Measurements from ENCODE around the gene EXTL1.
"Not testable (repeated sequence)": the region's sequence is repeated elsewhere in the genome, so short reads cannot be mapped to it uniquely, and the experiment has no call there.

Gene EXTL1, protein sequence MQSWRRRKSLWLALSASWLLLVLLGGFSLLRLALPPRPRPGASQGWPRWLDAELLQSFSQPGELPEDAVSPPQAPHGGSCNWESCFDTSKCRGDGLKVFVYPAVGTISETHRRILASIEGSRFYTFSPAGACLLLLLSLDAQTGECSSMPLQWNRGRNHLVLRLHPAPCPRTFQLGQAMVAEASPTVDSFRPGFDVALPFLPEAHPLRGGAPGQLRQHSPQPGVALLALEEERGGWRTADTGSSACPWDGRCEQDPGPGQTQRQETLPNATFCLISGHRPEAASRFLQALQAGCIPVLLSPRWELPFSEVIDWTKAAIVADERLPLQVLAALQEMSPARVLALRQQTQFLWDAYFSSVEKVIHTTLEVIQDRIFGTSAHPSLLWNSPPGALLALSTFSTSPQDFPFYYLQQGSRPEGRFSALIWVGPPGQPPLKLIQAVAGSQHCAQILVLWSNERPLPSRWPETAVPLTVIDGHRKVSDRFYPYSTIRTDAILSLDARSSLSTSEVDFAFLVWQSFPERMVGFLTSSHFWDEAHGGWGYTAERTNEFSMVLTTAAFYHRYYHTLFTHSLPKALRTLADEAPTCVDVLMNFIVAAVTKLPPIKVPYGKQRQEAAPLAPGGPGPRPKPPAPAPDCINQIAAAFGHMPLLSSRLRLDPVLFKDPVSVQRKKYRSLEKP

DNA sequence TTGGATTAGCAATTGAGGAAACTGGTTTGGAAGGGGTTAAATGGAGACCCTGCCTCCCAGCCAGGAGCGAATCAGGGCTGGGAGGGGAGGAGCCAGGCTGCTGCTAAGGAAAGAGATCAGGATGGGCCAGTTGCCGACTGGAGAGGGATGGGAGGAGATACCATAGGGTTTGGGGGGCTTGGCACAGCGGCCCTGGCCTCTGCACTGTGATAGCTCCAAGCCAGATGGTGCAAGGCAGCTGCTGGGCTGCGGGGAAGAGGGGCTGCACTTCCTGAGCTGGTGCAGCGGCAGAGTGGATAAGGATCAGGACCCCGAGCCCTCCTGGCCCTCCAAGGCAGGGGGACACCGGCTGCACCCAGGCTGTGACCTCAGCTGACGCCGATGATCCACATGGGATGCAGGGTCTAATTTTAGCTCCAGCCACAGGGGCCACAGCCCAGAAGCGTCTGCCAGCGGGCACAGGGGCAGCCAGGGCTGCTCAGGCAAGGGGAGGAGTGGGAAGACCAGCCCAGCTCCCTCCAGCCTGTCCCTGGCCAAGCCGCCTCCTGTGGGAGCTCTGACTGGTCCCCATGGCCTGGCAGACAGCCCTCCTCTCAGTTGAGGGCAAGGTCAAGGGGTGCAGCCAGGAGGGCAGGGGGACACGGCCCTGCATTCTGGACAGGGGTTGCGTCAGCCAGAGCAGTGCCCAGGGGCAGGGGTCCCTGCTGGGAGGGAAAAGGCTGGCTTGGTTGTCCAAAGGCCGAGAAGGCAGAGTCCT is at the start of gene EXTL1:
Gene EXTL1, plus strand, starts transcription at position 129 of the 757 bp plus-strand sequence. CDS start 872 bp downstream, outside the sequence.
- DNase-seq, result no peak

DNA sequence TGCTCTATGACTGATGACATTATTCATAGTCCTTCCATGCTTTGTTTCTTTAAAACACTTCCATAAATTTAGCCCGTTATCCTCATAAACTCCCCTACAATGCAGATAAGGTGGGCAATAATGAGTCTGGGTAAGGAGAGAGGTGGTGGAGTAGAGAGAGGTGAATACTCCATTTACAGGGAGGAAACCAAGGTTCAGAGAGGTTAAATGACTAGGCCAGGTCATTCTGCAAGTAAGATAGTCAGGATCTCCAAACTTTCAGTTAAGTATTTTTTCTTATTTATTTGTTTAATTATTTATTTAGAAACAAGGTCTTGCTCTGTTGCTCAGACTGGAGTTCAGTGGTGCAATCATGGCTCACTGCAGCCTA is 49.8 kb upstream of the EXTL1 start:
- no peak for DNase-seq

DNA sequence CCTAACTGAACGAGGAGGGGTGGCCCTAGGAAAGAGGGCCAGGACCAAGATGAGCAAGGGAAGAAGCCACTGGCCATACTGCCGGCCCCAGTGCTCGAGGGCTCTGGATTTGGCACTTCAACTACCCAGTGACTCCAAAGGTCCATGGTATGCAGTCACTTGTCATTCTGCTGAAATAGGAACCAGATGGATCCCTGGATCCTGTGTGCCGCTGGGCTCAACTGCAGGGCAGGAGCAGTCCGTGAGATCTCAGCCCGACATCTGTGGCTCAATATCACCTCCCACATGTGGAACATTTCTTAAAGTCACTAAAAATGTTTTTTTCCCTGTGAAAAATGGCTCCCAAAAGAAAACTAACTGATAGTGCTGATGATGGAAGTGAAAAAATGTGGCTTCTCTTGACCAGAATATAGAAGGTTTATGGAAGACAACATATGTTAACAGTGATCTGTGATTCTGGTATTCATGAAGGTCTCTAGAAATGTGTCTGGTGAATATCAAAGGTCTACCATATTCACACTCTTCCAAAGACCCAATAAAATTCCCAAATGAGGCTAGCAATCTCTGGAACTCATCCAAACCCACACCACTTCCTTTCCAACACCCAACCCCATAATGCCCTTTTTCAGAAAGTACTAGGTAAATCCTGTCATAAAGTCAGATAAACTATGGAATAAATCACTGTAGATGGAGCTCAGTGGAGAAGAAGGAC is 47.8 kb upstream of the EXTL1 start:
- DNase-seq, result no peak

DNA sequence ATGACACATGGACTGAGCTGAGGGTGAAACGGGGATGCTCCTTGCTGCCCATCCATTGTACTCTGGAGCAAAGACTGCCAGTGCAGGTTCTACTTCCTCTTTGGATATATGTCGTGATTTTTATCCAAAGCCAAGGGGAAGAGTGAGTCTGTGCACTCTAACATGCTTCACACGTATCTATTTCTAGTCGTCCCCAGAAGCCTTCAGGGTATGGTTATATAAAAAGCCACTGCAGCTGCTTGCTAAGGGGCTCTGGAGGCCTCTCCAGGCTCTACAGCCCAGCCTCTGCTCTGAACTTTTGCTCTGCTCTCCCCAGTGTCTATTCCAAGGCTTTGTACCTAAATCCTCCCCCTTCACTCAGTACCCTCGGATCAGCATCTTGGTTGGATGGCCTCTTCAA is 43.8 kb upstream of the EXTL1 start:
- no peak for DNase-seq

DNA sequence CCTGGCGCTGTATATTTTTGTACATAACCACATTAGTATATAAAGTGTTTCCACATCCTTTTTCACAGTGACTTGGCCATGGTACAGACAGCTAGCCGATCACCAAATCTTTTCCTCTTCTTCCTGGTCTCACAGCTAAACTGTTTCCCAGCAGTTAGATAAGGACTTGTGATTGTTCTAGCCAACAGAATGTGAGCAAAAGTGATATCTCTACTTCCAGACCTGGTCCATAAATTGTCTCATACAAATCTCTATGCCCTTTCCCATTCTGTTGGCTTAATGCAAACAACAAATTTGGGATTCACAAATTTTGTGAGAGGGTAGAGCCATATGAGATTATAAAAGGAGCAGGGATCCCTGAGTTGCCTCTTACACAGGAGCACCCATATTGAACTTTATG is 43.2 kb upstream of the EXTL1 start:
- no peak for DNase-seq

DNA sequence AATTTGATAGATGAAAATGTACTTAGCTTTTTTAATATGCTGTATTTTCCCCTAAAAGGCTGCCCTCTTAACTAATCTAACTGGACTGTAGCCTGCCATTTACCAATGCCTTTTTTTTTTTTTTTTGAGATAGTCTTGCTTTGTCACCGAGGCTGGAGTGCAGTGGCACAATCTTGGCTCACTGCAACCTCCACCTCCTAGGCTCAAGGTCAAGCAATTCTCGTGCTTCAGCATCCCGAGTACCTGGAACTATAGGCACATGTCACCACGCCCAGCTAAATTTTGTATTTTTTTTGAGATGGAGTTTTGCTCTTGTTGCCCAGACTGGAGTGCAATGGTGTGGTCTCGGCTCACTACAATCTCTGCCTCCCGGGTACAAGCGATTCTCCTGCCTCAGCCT is 42.4 kb upstream of the EXTL1 start:
- no peak for DNase-seq

DNA sequence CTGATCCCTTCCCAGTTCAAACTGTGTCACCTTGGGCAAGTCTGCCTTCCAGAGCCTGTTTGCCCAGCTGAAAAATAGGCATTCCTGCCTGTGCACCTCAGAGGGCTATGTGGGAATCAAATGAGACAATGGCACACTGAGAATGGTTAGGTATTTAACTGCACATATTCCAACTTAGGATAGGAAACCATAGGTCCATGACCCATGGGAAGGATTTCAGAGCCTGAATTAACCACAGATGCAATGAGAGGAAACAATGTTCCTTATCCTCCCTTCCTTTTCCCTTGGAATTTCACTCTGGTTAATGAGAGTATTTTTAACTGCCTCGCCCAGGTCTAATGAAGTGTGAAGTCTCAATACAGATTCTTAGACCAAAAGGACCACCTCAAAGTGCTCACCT is 36.4 kb upstream of the EXTL1 start:
- DNase-seq, result no peak

DNA sequence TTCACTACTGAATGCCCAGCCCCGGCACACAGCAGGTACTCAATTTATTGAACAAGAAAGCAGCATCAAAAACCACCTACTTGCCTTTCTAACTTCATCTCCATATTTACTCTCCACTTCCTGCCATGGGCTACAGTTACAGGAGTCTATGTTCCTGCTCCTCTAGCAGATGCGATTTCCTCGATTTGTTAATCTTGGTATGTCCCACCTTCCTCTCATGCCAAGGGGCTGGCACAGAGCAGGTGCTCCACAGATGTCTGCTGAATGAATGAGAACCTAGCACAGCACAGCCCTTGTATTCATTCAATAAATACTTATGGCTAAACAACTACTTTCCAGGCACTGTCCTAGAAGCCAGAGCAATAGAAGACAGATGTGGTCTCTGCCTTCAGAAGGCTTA is 35.9 kb upstream of the EXTL1 start:
- DNase-seq, result no peak

DNA sequence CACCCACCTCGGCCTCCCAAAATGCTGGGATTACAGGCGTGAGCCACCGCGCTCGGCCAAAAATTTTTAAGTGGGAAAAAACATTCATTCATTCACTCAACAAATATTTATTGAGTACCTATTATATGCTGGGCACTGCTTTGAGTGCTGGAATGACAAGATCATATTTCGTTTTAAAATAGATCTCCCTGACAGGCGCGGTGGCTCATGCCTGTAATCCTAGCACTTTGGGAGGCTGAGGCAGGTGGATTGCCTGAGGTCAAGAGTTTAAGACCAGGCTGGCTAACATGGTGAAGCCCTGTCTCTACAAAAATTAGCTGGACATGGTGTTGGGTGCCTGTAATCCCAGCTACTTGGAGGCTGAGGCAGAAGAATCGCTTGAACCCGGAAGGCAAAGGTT is 34.8 kb upstream of the EXTL1 start:
- not testable (repeated sequence) for DNase-seq

DNA sequence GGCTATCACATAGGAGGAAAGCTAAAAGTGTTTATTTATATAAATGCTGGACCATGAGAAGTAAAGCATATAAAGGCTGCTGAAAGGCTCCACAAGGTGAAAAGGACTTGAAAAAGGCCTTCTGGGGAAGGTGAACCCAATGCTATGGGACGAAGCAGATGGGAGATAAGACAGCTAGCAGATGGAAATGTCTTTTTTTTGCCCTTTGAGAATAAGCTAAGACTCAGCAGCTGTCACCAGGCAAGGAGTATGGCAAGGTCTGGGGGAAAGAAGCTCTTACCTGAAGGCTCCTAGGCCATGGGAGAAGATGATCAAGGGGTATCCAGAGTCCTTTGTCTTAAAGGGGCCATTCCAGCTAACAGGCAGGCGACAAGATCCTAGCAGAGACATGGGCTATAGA is 33.6 kb upstream of the EXTL1 start:
- DNase-seq, result no peak

DNA sequence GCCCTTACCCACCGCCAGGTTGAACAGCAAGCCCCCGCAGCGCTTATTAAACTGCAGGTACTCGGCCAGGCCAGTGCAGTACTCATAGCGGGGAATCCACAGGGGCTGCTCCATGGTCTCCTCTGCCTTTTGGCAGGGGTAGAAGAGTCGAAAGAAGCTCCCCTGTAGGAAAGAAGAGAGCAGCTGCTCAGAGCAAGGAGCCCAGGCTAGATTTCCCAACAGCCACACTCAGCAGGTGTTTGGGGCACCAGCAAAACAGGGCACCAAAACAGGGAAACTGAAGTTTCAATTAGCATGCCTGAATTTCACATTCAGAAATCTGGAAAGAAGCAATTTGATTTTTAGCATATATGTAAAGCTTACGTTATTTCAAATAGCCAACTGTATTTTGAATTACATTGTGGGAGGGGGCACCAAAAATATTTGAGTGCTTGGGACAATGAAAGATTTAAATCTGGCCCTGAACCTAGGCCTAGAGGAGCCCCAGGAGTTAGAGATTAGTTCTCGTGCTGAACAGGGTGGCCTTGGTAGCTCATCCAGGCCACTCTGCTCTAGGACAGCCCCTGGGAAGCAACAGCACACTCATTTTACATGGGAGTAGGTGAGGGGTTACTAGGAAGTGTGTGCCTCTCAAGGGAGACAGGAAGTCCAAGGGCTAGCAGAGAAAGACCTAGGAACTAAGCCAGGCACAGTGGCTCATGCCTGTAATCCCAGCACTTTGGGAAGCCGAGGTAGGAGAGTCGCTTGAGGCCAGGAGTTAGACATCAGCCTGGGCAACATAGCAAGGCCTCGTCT is 31.9 kb upstream of the EXTL1 start:
- no peak for DNase-seq

DNA sequence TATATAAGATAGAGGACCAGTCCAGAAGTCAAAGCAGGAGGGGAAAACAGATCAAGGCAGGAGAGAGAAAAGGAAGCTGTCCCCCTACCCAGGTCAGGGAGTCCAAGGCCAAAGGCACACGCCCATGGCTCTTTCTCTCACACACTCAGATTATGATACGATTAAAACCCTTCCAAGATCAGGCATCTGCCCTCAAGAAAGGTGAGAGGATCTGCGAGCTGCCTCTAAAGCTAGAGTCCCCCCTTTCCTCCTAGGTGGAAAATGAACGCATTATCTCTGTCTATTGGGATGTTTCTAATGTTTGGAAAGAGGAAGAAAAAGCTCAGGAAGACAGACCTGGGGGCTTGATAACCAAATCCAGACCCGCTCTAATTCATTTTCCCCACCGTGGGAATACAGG is 31.3 kb upstream of the EXTL1 start:
- DNase-seq, result no peak

DNA sequence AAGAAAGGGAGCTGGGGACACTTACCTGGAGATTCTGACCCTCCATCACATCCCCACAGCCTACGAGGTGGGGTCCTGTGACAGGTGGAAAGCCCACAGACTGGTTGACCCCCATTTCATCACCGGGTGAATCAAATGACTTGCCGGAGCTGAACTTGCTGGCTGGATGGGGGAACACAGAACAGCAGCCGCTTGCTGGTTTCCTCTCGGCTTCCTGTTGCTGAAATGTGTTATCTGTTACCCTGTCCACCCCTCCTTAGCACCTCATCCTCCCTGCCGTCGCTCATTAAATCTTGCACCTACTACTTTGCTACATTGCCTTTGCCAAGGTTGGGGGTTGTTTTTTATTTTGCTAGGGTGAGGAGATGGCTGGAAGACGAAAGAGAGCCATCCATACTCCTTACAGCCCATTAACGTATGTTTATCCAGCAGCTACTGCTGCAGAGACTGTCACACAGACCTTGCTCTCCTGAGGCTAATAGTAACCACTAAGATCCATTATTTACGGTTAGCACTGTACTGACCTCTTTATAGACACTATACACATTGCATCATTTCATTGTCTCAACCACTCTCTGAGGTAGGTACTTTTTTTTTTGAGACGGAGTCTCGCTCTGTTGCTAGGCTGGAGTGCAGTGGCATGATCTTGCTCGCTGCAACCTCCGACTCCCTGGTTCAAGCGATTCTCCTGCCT is 30.7 kb upstream of the EXTL1 start:
- no peak for DNase-seq

DNA sequence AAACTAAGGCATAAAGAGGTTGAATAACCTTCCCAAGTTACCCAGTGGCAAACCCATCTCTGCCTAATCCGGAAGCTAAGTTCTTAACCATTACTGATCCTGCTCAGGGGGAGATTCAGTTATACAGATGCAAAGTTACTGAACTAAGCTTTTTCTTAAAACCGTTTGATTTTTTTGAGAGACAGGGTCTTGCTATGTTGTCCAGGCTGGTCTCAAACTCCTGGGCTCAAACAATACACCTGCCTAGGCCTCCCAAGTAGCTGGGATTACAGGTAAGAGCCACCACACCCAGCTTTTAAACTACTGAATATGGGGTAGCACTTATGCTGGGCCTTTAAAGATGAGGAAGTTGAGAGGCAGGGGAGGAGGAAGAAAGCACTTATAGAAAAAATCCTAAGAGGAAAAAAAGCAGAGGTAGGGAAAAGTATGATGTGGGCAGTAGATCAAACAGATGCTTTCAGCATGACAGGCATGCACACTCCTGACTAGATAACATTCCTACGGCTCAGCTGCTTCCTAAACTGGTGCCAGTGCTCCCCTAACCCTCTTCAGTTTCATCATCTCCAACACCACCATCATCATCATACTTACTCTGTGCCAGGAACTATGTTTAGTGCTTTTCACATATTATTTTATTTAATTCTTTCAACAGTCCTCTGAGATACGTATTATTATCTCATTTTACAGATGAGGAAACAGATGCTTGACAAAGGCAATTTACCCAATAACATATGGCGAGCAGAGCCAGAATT is 29.5 kb upstream of the EXTL1 start:
- DNase-seq, result no peak

DNA sequence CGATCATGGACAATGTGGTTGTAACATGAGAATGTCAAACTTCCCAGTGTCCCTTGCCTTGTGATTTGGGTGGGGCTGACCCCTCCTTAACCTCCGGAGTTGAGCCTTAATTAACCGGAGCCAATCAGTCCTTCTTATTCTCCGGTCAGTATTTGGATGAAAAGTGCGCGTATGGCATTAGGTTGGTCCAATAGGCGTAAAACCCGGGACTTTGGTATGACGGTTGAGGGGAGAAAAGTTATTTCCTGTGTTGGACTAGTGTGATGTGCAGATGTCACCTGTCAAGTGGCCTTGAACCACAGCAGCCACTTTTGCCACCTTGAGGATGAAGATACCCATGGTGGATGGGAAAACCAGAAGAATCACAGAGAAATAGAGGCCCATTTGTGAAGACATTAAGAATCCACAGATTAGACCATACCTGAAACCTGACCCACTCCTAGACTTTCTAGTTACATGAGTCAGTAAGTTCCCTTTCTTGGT is 28.8 kb upstream of the EXTL1 start:
- no peak for DNase-seq

DNA sequence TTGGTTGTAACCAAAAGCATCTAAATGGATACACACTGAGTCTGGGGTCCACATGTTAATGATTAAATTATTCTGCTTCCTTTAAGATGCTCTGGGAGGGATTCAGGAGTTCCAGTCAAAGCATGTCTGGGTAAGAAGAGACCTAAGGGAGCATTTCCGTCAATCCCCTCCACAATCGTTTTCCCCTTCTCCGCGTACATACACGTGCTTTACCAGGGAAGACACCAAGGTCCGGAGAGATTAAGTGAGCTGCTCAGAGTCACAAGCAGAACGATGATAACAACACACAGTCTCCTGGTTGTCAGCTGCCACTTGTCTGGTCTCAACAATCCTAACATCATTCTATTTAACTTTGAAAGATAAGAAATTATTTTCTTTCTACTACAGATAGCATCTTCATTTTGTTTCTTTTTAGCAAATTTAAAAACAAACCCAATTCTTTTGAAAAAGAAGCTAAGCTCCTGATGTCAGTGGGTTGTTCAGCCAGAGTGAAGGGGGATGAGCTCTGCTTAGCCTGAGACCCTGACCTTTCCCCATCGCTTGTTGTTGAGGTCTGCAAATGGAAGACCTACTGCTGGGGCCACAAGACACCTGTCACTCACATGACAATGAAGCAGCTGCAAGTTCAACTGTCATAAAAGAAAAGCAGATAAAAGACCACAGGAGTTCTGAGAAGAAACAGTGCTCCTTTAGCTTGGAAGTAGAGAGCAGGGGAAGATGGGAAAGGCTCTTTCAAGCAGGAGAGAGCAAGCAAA is 28.2 kb upstream of the EXTL1 start:
- no peak for DNase-seq

DNA sequence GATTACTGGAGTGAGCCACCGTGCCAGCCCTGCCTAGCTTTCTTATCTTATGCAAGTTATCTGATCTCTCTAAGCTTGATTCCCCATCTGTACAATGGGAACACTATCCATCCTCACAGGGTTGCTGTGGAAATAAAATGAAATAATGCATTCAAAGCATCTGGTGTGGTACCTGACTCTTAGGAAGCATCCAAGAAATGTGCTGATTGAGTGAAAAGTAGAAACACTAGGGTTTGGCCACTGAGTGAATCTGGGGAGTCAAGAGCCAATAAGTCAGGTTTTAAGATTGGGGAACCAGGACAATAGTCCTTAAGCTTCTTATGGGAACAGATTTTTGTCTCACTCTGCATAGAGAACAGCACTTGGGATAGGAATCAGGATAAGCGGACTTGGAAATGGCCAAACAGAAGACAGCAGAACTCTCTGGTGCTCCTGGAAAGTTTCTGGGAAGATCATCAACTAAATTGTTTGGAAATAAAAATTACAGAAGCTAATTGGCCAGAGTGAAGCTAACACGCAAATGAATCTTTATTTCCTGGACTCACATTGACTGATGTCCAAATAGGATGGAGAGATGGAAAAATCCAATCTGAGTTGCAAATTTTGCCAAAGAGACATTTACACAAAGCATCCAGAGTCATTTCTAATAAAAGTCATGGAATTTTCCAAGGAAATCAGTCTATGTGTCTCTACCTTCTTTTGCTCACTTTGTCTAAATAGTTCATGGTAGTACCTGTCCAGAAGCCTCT is 27.0 kb upstream of the EXTL1 start:
- DNase-seq, result no peak

DNA sequence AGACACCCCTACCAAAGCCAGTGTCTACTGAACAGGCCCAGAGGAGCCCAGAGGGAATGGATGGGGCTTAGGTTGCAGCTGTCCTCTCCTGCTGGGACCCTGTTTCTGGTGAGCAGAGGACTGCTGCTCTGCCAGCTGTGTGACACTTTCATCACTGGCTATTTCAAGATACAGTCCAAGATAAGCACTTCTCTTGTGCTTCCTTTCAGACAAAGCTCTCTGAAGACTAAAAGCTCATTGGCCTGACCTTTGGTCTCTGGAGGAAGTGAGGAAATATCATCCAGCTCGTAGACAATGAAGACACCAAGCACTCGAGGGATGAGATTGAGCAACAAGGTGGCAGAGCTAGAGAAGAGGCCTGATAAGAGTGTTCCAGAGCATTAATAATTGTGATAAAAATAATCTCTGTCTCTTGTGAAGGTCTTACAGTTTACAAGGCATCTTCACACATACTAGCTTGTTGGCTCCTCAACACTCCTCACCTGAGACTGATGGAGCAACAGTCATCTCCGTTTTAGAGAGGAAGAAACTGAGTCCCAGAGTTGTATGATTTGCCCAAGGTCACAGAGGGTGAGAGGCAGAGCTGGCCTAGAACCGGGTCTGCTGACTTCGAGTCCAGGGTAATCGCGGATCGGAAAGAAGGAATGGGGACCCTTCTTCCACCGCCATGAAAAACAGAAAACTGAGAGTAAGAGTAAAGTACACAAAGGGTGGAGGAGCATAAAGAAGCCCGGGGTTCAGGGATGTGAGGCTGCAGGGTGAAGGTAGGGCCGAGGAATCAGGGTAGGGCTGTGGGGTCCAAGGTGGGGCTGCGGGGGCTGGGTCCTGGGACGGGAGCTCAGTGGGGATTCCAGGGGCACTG is 24.4 kb upstream of the EXTL1 start:
- DNase-seq, result no peak

Measured in NCI-H1436 treated with DMSO at 0.1 percent for 48 hours (cell line).